Heart left ventricle (tissue), 13 donors: ENCODE measurements around the gene CCDC197.

Experiments used
- POLR2A ChIP-seq, 2 donors: fragments of 450-650 bp; IDR thresholded peaks; one replicate each; pipeline ENCODE4 v1.6.1; 2017; ENCODE audit warnings: antibody characterized with exemption in 2 of 2, mild to moderate bottlenecking in 2 of 2, moderate library complexity in 2 of 2
- TF ChIP-seq, protein P1 (sequence below), 12 donors: fragments of 200-600 bp; sonication (generic) in 4 of 12; IDR thresholded peaks; one replicate each; pipeline versions ENCODE4 v1.5.0 to v1.8.0; 2018 to 2022; ENCODE audit warnings: antibody characterized with exemption in 12 of 12, mild to moderate bottlenecking in 5 of 12
- donor health status: ischemic (EF 13 %, LVEDD 7.1; RV severe dilation, severe dysfunction).
- donor health status: DM: no; HTN: yes; CAD: no.
- donor health status: DM: no; HTN: no; CAD: no.
- donor health status: ischemic (EF 25% LVEDD 6.9; RV normal size, moderate dysfunction).
- donor health status: ischemic (EF 25% LVEDD 5.7; RV mildly dilated, moderate dysfunction).
- donor health status: ischemic (EF 35%, LVEDD 5.7; RV mildly dilated, moderate dysfunction).
- donor health status: nonischemic (EF 11% LVEDD 7.7; RV severe dilation, severe dysfunction).
- donor health status: DM: yes; HTN: yes; CAD: no.
- donor health status: PGD.
- donor health status: ischemic (EF 29% LVEDD 5.4; RV normal size, mild dysfunction).
- donor health status: nonischemic (EF 23%, LVEDD 6.1; RV moderate dilation, normal function).

DNA sequence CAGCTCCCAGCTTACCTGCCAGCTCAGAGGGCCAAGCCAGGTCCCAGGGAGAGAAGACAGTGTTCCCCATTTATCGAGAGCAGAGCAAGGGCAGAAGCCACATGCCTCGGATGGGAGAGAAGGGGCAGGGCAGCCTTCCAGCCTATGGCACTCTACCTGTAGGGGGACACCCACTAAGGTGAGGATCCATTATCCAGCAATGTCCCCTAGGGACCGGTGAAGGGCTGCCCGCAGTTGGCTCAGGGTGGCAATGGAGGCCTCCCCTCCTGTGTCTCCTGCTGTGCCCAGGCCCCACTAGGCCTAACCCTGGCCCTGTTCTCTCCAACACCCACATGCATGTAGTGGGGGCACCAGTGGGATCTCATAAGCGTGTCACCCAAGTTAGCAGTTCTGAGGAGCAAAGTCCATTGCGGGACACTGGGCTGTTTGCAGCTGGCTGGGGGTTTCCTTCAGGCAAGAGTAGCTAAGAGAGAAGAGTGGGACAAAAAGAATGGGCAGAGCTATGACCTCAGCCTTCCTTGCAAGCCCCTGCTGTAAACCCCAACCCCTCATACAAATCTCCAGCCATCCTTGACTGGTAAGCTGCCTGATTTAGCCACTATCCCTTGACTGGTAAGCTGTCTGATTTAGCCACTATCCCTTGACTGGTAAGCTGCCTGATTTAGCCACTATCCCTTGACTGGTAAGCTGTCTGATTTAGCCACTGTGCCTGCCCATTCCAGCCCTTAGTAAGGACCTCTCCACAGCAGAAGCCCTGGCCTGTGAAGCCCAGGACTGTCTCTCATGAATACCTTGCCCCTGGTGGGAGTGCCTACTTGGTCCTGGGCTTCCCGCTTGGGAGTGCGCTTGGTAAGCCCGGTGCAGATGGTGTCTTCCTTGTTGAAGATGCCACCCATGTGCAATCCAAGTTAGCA lies 15.5 kb upstream of the CCDC197 start:
- TF ChIP-seq, protein P1, sequence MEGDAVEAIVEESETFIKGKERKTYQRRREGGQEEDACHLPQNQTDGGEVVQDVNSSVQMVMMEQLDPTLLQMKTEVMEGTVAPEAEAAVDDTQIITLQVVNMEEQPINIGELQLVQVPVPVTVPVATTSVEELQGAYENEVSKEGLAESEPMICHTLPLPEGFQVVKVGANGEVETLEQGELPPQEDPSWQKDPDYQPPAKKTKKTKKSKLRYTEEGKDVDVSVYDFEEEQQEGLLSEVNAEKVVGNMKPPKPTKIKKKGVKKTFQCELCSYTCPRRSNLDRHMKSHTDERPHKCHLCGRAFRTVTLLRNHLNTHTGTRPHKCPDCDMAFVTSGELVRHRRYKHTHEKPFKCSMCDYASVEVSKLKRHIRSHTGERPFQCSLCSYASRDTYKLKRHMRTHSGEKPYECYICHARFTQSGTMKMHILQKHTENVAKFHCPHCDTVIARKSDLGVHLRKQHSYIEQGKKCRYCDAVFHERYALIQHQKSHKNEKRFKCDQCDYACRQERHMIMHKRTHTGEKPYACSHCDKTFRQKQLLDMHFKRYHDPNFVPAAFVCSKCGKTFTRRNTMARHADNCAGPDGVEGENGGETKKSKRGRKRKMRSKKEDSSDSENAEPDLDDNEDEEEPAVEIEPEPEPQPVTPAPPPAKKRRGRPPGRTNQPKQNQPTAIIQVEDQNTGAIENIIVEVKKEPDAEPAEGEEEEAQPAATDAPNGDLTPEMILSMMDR (IDR thresholded peaks at IDR 0.05) = no peak
- TF ChIP-seq POLR2A (IDR thresholded peaks at IDR 0.05) = no peak
